Loucy (cell line): Measurements from ENCODE around the gene BMAL1.

Experiments used
- H2AFZ ChIP-seq: fragments of 200-600 bp; sonication (generic); 2 replicates; pipeline ENCODE4 v1.6.0; 2016; ENCODE audit warnings: antibody characterized with exemption, mild to moderate bottlenecking, low read length, moderate library complexity
- H3F3A ChIP-seq: fragments of 200-600 bp; 2 replicates; pipeline ENCODE4 v1.6.0; 2016; ENCODE audit warnings: antibody characterized with exemption, low read depth, mild to moderate bottlenecking
- H3K27me3 ChIP-seq: fragments of 200-600 bp; sonication (generic); 2 replicates; pipeline ENCODE4 v1.6.1; 2014; ENCODE audit warnings: low read length, mild to moderate bottlenecking; ENCODE audit not compliant: insufficient read depth, poor library complexity, severe bottlenecking
- H3K36me3 ChIP-seq: fragments of 200-600 bp; sonication (generic); 2 replicates; pipeline ENCODE4 v1.6.1; 2016; ENCODE audit warnings: low read length; ENCODE audit not compliant: insufficient read depth
- H3K4me1 ChIP-seq: fragments of 200-600 bp; sonication (generic); 2 replicates; pipeline ENCODE4 v1.5.1; 2014; ENCODE audit warnings: low read length, mild to moderate bottlenecking; ENCODE audit not compliant: insufficient read depth, poor library complexity, severe bottlenecking
- H3K4me2 ChIP-seq: fragments of 200-600 bp; sonication (generic); 2 replicates; pipeline ENCODE4 v1.6.0; 2014; ENCODE audit warnings: antibody characterized with exemption, low read length, low read depth, mild to moderate bottlenecking; ENCODE audit not compliant: poor library complexity, severe bottlenecking
- H3K4me3 ChIP-seq: fragments of 200-600 bp; sonication (generic); 2 replicates; pipeline ENCODE4 v1.5.1; 2014; ENCODE audit warnings: low read length, mild to moderate bottlenecking, mixed read lengths; ENCODE audit not compliant: poor library complexity, severe bottlenecking
- H3K79me2 ChIP-seq: fragments of 200-600 bp; sonication (generic); 2 replicates; pipeline ENCODE4 v1.6.1; 2014; ENCODE audit warnings: low read length; ENCODE audit not compliant: insufficient read depth
- H3K9ac ChIP-seq: fragments of 200-600 bp; sonication (generic); 2 replicates; pipeline ENCODE4 v1.6.0; 2014; ENCODE audit warnings: mild to moderate bottlenecking, low read depth, low read length, moderate library complexity; ENCODE audit not compliant: poor library complexity, severe bottlenecking
- H3K9me2 ChIP-seq: fragments of 200-600 bp; sonication (generic); replicated peaks from 2 replicates; pipeline ENCODE4 v1.6.1; 2016; ENCODE audit warnings: low read depth, low read length, mixed read lengths
- H3K9me3 ChIP-seq: fragments of 200-600 bp; sonication (generic); 2 replicates; pipeline ENCODE4 v1.6.1; 2014; ENCODE audit warnings: mild to moderate bottlenecking, antibody characterized with exemption, low read length, low read depth; ENCODE audit not compliant: insufficient read depth
- H4K20me1 ChIP-seq: fragments of 200-600 bp; sonication (generic); 2 replicates; pipeline ENCODE4 v1.6.0; 2014; ENCODE audit warnings: antibody characterized with exemption, low read length, mild to moderate bottlenecking; ENCODE audit not compliant: insufficient read depth, poor library complexity, severe bottlenecking
- EZH2phosphoT487 ChIP-seq: fragments of 200-600 bp; IDR thresholded peaks from 2 replicates; pipeline ENCODE4 v1.6.1; 2018; ENCODE audit warnings: antibody characterized with exemption, mild to moderate bottlenecking, moderate library complexity, borderline replicate concordance
- TF ChIP-seq, protein P1 (sequence below): fragments of 200-600 bp; sonication (generic); conservative IDR thresholded peaks from 2 replicates; pipeline ENCODE4 v1.5.1; 2014; ENCODE audit warnings: mild to moderate bottlenecking, antibody characterized with exemption, low read length

The BMAL1 gene

DNA sequence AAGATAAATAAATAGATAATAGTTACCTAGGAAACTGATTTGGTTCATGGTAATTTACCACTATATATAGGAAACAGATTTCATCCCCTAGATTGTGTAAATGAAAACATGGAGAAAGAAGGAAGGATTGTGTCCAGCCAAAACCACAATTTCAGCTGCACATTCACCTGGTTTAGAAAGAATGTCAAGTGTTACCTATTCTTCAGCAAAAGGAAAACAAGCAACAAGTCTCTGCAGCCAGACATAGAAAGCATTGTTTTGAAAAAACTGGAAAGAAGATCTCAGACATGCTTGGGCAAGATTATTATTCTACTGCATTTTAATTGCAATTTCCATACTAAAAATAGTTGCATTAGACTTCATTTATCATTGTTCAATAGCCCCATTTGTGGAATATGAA is 8.8 kb upstream of the BMAL1 start:
- Histone ChIP-seq H3K79me2 (no peaks in the 10 kb centered on the region), H3K4me3 (no peak overlapping the region), H3K27me3 (no peaks in the 10 kb centered on the region), H2AFZ (no peak overlapping the region), H3K4me1 (peaks cover 7% of the 10 kb centered on the region), H3K4me2 (no peak overlapping the region), H3K36me3 (no peaks in the 10 kb centered on the region), H4K20me1 (no peaks in the 10 kb centered on the region), H3K9me3 (no peaks in the 10 kb centered on the region), H3K9me2 (no peaks in the 10 kb centered on the region), H3F3A (no peaks in the 10 kb centered on the region), H3K9ac (no peak overlapping the region)
- TF ChIP-seq, protein P1, sequence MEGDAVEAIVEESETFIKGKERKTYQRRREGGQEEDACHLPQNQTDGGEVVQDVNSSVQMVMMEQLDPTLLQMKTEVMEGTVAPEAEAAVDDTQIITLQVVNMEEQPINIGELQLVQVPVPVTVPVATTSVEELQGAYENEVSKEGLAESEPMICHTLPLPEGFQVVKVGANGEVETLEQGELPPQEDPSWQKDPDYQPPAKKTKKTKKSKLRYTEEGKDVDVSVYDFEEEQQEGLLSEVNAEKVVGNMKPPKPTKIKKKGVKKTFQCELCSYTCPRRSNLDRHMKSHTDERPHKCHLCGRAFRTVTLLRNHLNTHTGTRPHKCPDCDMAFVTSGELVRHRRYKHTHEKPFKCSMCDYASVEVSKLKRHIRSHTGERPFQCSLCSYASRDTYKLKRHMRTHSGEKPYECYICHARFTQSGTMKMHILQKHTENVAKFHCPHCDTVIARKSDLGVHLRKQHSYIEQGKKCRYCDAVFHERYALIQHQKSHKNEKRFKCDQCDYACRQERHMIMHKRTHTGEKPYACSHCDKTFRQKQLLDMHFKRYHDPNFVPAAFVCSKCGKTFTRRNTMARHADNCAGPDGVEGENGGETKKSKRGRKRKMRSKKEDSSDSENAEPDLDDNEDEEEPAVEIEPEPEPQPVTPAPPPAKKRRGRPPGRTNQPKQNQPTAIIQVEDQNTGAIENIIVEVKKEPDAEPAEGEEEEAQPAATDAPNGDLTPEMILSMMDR, result no peak
- no peak for TF ChIP-seq EZH2phosphoT487

DNA sequence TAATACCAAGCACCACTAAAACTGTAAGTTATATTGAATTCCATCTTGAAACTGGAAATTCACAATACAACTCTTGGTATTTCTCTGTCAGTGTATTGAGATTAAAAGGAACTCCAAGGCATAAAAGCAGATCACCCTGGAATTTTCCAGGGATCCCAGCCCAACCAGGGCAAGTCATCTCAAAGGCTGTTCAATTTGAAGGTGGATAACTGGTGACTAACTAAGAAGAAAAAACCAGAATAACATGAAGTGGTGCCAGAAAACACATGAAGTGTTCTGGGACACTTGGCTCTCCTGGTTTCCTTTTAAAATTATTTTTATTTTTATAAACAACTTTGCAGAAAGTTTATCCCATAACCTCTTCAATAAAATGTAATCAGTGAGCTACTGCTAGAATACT is 7.8 kb upstream of the BMAL1 start:
- Histone ChIP-seq H3K9ac (no peak overlapping the region), H3K4me2 (no peak overlapping the region)

DNA sequence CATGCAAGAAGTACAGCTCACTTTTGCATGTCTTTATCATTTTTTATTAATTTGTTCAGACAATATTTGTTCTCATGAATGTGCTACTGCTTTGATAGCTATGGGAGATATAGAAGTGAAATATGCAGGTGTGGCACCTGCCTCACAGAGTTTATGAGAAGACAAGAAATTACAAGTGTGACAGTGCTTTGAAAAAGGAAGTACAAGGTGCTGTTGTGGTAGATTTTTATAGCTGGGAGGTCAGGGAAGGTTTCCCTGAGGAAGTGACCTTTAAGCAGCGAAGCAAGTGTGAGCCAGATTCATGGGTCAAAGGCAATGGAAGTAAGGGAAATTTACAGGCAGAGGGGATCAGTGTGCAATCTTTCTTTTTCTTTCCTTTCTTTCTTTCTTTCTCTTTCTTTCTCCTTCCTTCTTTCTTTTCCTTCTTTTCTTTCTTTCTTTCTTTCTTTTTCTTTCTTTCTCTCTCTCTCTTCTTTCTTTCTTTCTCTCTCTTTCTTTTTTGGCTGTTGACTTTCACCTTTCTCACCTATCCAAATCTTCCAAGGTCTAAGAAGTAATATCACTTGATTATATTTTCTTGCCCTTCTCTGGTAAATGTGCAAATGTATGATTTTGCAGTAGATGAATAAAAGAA is 6.4 kb upstream of the BMAL1 start:
- Histone ChIP-seq H3K4me3 (no peak overlapping the region), H3K27me3 (no peaks in the 10 kb centered on the region), H3K36me3 (no peaks in the 10 kb centered on the region), H3K4me2 (no peak overlapping the region), H3K4me1 (peaks cover 7% of the 10 kb centered on the region), H3K9me3 (no peaks in the 10 kb centered on the region), H4K20me1 (no peaks in the 10 kb centered on the region), H3K79me2 (no peaks in the 10 kb centered on the region), H3K9ac (no peak overlapping the region), H3F3A (no peaks in the 10 kb centered on the region), H2AFZ (no peak overlapping the region), H3K9me2 (no peaks in the 10 kb centered on the region)
- TF ChIP-seq EZH2phosphoT487, result no peak
- TF ChIP-seq, protein P1, result no peak

More for the DNA sequence above, 7.8 kb upstream of the BMAL1 start:
- no peak overlapping the region for H3K4me3 ChIP-seq
- H3K9me3 ChIP-seq, result no peaks in the 10 kb centered on the region
- no peaks in the 10 kb centered on the region for H3K27me3 ChIP-seq
- no peaks in the 10 kb centered on the region for H4K20me1 ChIP-seq
- TF ChIP-seq, protein P1, result no peak
- no peak for TF ChIP-seq EZH2phosphoT487
- peaks cover 7% of the 10 kb centered on the region for H3K4me1 ChIP-seq
- no peak overlapping the region for H2AFZ ChIP-seq
- H3K36me3 ChIP-seq, result no peaks in the 10 kb centered on the region
- no peaks in the 10 kb centered on the region for H3K79me2 ChIP-seq
- H3F3A ChIP-seq, result no peaks in the 10 kb centered on the region
- no peaks in the 10 kb centered on the region for H3K9me2 ChIP-seq
